ENCODE measurements around the gene OBSCN.

Gene OBSCN

GRCh38 chr1:228337711-228338520 lies 130.1 kb downstream of the OBSCN start:
- DNase-seq, result no peak

- DNase-seq, result no peak
These were observed 130.7 kb downstream of the OBSCN start for GRCh38 chr1:228338521-228339051.

- DNase-seq, result no peak
These were observed 131.3 kb downstream of the OBSCN start for GRCh38 chr1:228339059-228339704.

GRCh38 chr1:228339766-228340685 lies 132.2 kb downstream of the OBSCN start:
- no peak for DNase-seq

GRCh38 chr1:228340686-228341449 lies 133.0 kb downstream of the OBSCN start:
- no peak for DNase-seq

GRCh38 chr1:228341450-228341813 lies 133.6 kb downstream of the OBSCN start:
- no peak for DNase-seq

- no peak for DNase-seq
These were observed 134.2 kb downstream of the OBSCN start for GRCh38 chr1:228341814-228342626.

- no peak for DNase-seq
These were observed 134.9 kb downstream of the OBSCN start for GRCh38 chr1:228342627-228343190.

GRCh38 chr1:228343191-228343661 lies 135.4 kb downstream of the OBSCN start:
- no peak for DNase-seq

GRCh38 chr1:228344631-228345072 lies 136.8 kb downstream of the OBSCN start:
- DNase-seq, result no peak

GRCh38 chr1:228345201-228345930 lies 137.5 kb downstream of the OBSCN start:
- DNase-seq, result no peak

- no peak for DNase-seq
These were observed 138.9 kb downstream of the OBSCN start for GRCh38 chr1:228346731-228347130.

- DNase-seq, result no peak
These were observed 139.3 kb downstream of the OBSCN start for GRCh38 chr1:228347181-228347580.

- DNase-seq, result no peak
These were observed 141.0 kb downstream of the OBSCN start for GRCh38 chr1:228348708-228349467.

GRCh38 chr1:228349701-228350171 lies 141.9 kb downstream of the OBSCN start:
- DNase-seq, result no peak

- no peak for DNase-seq
These were observed 142.4 kb downstream of the OBSCN start for GRCh38 chr1:228350179-228350742.

Measured in amygdala (tissue), 56 donors.